NCI-H146 (cell line): ENCODE results near the gene MFAP4.

Source experiments
- DNase-seq: peaks from one replicate; lab custom pipeline; 2025; lab: John Stamatoyannopoulos, UW

Gene MFAP4, protein sequence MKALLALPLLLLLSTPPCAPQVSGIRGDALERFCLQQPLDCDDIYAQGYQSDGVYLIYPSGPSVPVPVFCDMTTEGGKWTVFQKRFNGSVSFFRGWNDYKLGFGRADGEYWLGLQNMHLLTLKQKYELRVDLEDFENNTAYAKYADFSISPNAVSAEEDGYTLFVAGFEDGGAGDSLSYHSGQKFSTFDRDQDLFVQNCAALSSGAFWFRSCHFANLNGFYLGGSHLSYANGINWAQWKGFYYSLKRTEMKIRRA

DNA sequence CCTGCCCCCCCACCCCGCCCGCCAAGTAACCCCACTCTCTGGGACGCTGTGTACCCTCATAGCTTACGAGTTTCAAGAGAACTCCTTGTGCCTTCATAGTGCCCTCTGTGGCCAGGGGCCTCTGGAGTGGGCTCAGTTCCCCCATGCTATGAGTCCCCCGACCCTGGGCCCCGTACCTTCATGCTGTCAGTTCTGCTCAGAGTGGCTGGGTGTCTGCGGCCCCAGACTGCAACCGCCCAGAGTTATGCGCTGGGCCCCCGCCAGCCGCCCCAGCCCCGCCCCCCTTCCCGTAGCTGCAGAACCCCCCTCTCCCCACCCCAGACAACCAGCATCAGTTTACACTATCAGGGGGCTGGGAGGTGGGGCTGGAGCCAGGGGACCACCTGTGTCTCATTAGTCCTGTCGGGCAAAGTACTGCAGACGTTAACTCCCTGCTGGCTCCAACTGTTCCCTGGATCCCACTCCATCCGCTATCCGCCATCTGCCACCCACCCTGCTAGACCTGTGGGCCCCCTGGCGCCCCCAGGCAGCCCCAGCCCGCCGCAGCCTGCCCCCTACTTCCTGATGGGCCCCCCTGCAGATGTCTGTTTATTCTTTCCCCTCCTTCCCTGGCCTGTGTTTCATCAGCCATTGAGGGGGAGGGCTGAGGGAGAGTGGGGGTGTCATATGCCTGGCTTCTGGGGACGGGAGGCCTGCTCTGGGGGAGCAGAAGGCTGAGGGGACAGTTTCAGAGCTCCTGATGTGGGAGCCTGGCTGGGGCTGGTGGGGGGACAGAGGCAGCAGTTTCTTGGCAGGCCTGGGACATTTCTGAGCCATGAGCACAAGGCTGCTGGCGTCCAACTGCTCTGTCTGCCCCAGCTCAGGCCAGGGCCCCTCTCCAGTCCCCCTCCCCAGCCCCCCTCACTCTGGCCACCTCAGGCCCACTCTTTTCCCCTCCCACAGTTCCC lies at the start of gene MFAP4:
Gene MFAP4, minus strand, starts transcription at position 217 of the 947 bp plus-strand sequence. Its CDS starts 35 bp downstream, at position 182.
- DNase-seq, result no peak

DNA sequence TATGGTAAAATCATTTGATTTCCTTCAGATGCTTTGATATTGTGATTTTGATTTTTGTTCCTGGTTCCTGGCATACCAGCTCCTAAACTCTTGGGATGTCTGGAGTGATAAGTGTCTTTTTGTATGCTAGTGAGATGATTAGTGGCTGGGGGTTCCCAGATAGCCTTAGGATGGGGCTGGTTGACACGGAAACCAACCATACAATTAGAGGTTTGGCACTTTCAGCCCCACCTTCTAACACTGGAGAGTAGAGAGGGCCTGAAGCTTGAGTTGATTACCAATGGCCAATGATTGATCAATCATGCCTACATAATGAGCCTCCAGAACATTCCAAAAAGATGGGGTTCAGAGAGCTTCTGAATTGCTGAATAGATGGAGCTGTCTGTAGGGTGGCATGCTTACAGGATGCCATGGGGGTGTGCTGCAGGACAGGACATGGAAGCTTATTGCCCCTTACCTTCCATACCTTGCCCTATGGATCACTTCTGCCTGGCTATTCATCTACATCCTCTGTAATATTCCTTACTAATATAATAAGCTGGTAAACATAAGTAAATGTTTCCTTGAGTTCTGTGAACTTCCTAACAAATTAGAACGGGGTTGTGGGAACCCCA lies 46.8 kb upstream of the MFAP4 start:
- no peak for DNase-seq

DNA sequence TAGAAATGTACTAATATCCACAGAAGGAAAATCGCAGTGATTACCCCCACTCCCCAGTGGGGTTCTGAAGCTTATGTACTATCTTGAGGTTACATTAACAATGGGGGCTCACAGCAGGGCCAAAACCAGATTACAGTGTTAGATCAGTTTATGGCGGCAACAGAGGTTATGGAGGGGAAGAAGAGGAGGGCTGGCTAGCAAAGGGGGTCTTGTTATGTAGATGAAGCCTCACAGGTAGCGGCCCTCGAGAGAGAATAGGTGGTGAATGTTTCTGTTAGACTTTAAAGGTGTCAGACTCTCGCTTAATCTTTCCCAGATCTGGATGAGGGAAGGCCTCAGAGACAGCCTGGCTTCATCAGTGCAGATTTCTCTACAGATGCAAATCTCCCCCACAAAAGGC lies 46.3 kb upstream of the MFAP4 start:
- DNase-seq, result no peak

DNA sequence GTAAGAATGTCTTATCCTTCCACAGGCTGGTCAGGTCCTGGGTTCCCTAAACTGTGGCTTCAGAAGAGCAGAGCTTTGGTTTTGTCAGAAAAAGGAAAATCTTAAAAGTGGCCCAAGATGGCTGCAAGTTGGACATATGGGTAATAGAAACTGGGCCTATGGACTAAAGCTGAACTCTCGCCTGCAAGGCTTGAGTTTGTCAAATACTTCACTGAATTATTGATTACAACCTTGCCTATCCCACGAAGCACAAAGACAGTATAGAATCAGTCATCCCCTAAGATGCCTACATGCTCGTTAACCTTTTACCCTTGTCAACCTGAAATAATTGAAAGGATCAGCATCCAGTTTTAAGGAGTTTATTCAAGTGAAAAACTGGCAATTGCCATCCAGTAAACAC lies 44.7 kb upstream of the MFAP4 start:
- DNase-seq, result no peak

DNA sequence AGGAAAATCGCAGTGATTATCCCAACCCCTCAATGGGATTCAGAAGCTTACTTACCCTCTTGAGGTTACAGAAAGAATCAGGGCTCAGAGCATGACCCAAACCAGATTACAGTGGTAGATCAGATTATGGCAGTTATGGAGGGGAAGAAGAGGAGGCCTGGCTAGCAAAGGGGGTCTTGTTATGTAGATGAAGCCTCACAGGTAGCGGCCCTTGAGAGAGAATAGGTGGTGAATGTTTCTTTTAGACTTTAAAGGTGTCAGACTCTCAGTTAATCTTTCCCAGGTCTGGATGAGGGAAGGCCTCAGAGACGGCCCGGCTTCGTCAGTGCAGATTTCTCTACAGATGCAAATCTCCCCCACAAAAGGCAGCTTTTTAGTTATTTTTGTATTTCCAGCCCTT lies 39.6 kb upstream of the MFAP4 start:
- no peak for DNase-seq

DNA sequence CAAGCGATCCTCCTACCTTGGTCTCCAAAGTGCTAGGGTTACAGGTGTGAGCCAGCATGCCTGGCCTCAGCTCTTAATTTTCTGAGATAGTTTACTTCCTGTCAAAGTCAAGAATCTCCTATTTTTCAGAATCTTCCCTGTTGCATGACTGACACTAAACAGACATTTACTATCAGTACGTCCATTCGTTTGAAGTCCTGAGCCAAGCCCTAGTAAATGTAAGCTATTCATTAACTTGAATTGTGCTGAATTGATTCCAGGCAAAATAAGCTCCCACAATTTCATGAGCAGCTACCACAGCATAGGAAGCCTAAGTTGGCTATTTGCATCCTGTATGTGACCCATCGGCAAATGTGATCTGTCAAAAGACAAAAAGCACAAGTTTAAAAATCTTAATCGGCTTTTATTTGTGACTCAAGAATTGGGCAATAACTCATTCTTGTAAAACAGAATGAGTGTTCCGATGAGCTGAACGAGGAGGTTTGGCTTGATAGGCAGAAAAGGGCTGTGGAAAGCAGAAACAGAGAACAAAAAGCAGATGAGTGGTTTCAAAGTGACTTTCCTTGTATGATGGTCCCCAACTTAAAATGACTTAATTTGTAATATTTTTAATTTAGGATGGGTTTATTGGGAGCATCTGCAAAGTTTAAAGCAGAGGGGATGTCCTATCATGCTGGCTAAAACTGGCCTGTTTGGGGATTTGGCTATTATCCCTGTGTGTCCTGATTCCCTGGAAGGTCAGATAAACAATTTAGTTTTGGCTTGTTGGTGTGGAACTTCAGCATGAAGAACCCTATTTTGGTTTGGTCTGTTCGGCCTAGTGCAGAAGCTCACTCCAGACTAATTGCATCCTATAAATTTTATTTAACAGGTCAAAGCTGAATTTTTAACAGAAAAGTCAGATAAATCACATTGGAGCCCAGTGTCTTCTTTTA lies 38.2 kb upstream of the MFAP4 start:
- no peak for DNase-seq

DNA sequence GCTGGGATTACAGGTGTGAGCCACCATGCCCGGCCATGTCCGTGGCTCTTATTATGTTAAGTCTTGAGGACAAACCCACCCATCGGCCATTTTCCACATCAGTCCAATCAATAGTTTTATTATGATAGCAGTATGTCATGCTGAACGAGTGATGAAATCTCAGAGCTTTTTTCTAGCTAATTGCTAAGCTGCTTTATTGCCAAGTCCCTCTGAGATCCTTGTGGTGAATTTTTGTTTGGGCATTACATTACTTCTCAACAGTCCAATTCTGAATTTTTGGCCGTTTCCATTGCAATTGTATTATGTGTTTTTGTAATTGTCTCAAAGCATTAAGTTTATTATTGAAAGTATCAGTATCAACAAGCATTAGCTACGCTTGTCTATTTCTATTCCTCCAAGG lies 34.9 kb upstream of the MFAP4 start:
- no peak for DNase-seq

DNA sequence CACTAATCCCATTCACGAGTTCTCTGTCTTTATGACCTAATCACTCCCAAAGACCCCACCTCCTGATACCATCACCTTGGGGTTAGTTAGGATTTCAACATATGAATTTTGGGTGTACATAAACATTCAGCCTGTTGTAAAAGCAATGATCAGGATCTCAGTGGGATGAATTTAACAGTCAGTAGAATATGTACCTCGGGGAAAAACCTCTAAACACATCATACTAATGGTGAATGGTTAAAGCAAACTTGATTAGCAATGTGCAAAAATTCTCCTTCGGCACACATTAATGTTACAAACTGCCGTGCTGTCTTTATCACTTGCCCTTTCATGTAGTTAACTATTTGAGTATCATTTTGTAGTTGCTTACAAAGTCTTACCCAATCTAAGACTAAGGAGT lies 34.2 kb upstream of the MFAP4 start:
- no peak for DNase-seq

DNA sequence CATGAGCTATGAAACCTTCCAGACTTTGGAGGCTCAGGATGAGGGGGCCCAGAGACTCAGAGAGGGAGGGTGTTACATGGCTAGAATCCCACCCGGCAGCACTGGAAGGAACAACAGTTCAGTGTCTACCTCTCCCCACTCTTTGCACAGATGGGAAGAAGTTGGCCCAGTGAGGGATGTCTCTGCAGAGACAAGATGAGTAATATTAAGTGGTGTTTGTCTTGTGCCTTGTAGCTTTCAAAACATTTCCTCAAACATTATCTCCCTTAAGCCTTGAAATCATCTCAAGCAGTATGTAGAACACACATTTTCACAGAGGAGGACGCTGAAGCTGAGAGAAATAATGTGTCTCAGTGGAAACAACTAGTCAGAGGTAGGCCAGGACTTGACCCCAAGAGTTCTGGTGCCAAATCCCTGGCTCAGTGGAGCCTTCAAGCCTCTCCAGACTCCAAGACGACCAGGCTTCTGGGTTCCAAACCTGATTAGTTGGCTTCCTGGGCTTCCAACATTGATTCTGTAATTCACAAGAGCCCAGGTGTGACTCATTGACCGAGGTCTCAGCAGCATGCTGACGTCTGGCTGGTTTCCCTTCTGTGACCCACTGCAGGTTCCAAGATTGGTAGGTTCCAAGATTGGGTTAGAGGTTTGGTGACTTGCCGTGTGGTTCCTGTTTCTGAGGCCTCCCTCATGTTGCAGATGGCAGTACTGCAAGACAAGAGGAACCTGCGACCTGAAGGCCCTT lies 31.4 kb upstream of the MFAP4 start:
- no peak for DNase-seq

DNA sequence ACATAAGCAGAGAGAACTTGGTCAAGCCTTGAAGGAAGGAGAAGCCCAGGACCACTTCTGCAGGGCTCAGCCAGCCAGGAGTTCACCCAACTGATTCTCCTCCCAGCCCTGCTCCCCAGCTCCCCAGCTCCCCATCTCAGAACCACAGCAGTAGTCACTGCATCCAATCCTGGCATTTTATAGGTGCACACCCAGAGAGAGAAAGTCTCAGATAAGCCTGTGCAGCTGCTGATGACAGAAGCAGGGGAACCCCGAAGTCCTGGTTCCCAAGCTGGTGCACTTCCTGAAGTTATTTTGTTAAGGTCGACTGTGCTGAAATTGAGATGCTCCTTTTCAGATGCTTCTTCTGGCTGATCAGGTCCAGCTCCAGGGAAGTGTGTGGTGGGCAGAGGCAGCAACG lies 30.6 kb upstream of the MFAP4 start:
- no peak for DNase-seq

DNA sequence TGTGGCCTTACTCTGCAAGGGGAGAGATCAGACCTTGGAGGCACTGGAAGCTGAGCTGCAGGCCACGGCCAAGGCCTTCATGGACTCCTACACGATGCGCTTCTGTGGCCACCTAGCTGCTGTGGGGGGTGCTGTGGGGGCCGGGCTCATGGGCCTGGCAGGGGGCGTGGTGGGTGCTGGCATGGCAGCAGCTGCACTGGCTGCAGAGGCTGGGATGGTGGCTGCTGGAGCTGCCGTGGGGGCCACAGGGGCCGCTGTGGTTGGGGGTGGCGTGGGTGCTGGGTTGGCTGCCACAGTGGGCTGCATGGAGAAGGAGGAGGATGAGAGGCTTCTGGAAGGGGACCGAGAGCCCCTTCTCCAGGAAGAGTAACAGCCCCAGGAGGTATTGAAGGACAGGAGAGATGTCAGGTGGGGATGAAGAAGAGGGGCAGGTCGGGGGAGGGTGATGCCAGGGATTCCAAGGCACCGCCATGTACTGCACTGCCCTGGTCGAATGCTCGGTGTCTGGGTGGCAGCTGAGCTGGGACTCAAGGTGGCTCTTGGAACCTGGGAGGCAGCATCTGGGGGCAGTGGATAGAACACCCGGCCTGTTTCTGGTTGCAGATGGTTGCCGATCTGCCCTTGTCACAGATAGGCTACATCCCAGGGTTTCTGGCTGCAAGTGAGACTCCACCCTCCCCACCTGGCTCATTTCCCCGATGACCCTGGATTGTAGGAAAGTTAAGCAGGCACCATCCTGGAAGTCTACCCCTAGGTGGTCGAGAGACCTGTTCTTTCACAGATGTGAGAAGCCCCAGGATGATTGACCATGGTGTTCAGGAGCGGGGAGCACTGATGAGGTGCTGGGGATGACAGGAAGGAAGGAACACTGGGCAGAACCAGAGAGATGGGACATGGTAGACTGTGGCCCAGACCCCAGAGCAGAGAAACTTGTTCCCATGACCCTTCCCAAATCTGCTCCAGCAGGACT lies 29.1 kb upstream of the MFAP4 start:
- DNase-seq, result no peak

DNA sequence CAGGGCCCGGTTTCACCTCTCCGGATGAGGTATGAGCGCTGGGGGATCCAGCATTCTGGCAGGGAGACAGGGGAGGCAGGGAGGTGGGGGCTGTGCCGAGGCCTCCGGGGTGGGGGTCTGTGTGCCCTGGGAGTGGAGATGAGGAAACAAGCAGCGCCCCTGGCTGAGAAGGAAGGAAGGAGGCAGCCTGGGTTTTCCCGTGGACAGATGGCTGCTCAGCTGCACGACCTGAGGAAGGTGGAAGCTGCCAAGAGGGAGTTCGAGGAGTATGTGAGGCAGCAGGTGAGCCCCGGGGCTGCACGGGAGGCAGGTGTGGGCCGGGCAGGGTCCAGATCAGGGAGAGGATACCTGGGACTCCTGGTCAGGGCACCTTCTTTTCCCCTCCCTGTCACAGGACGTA lies 28.3 kb upstream of the MFAP4 start:
- no peak for DNase-seq

DNA sequence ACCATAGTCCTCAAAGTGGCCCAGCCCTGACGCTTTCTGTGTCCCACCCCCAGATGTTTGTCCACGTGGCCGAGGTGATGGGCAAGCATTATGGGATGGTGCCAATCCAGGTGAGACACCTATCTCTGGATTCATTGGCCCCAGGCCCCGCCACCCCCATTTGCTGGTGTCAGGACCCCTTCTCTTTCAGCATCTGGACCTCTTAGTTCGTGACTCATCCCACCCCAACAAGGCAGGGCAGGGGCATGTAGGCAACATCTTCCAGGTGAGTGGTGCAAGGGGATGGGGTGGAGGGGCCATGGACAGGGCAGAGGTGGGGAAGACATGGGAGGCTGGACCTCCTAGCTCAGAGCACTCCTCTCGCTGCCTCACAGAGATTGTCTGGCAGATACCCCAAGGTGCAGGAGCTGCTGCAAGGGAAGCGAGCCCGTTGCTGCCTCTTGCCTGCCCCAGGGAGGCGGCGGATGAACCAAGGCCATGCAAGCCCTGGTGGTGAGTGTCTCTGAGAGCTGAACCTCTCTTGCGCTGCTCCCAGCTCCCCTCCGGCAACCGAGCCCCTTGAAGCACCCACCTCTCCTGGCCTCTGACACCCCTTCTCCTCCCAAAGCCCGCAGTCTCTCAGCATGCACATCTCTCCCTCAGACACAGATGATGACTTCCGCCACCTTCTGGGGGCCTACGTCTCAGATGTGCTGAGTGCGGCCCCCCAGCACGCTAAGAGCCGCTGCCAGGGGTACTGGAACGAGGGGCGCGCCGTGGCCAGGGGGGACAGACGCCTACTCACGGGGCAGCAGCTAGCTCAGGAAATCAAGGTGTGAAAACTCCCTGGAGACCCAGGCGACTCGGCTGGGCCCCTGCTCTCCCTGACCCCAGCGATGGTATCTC lies 27.6 kb upstream of the MFAP4 start:
- no peak for DNase-seq

DNA sequence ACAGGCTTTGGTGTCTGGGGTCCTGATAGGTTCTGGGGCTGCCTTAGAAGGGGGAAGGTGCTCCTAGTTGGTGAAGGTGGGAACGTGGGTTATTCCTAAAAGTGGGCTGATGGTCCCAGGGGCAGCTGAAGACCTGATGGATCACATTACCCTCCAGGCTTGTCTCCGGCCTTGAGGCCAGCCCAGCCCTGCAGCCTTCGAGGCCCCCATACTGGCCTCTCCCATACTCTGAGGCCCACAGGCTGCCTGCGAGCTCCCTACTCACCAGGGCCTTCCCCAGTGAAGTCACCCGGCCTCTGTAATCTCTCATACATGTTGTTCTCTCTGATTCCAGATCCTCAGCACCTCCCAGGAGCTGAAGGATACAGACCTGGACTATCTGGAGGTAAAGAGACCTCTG lies 26.8 kb upstream of the MFAP4 start:
- no peak for DNase-seq

DNA sequence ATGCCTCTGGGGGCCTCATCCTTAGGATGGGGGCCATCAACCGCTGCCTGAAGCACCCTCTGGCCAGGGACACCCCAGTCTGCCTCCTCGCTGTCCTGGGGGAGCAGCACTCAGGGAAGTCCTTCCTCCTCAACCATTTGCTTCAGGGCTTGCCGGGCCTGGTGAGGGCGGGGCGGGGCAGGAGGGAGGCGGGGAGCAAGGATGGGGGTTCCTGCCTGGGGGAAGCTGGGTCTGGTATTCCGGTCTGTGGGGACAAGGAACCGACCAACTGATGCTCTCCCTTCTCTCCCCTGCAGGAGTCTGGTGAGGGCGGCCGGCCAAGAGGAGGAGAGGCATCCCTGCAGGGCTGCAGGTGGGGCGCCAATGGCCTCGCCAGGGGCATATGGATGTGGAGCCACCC lies 26.0 kb upstream of the MFAP4 start:
- DNase-seq, result no peak

DNA sequence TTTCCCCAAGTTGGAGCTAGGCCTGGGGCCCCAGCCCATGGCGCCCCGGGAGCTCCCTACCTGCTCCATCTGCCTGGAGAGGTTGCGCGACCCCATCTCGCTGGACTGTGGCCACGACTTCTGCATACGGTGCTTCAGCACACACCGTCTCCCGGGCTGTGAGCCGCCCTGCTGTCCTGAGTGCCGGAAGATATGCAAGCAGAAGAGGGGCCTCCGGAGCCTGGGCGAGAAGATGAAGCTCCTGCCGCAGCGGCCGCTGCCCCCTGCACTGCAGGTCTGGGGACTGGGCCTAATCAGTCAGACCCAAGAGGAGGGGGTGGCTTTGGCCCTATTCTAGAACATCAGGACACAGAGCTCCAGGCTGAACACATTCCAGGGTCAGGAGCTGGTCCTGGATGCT lies 25.5 kb upstream of the MFAP4 start:
- no peak for DNase-seq

DNA sequence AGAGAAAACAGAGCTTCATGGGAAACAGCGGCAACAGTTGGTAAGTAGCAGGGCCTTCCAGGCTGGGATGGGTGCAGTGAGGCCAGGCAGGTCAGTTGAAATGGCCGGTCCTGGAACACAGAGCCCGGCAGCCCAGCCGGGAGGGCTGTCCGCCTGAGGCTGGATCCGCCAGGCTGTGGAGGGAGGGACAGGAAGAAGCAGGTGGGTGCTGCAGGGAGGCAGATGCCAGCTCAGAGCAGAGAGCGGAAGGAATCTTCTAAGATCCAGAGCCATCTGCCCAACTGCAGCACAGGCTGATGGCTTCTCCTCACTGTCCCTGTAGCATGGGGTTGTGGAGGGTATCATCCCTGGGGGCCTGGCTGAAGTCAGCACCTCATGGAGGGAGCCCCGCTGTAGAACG lies 24.6 kb upstream of the MFAP4 start:
- peak; percentile 39 for DNase-seq

DNA sequence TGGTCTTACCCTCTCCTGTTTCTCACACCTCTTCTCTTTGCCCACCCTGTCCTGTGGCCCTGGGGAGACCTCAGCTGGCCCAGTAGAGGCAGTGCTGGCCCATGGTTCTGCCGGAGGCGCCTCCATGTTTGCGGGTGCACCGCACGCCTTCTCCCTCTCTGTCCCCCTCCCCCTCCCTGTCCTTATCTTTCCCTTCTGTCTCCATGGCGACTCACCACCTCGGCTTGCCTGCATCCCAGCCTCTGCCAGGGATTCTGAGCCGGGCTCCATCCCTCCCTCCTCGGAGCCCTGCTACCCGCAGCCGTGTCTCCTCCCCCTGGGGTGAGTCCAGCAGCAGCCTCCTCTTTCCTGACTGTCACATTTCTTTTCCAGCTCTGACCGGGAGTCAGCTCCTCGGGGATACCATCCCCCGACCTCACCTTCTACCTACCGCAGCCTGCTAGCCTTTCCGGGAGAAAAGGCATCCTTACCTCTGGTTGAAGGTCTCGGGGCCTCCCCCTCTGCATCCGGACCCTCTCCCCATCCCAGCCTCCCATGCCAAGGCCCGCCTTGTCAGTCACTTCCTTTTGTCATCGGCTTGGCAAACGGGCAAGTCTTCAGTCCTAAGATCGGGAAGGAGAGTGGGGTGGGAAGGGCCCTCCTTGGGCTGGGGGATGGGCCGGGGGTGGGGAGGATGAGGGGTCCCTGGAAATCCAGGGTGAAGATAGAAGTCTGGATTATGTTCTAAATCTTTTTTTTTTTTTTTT lies 24.1 kb upstream of the MFAP4 start, which contains the start of gene RNF112:
Gene RNF112, plus strand, starts transcription at position 358 of the 746 bp plus-strand sequence. Its CDS starts 177 bp downstream, at position 535.
- DNase-seq, result peak; percentile 63
